Stimulated activated naive CD8-positive, alpha-beta T cell treated with anti-CD3 and anti-CD28 coated beads, Interleukin-15, Interleukin-2, amounts not matched to agents 100 U/mL and 50 U/mL, for 24 hours (primary cell): Measurements from ENCODE around the gene PATE4.
"Not testable (repeated sequence)": the region's sequence is repeated elsewhere in the genome, so short reads cannot be mapped to it uniquely, and the experiment has no call there.

ENCODE experiments used
- ATAC-seq: fragments of 150-1000 bp; cut with Tn5 transposase; one replicate; pipeline ENCODE4 v1.10.0; 2021
- DNase-seq: peaks from one replicate; pipeline ENCODE4 v3.0.0; 2021

The PATE4 gene

GRCh38 chr11:125833016-125833415 is at the start of gene PATE4:
Gene PATE4, plus strand, starts transcription at chr11:125833316. Its CDS starts 44 bp downstream, at chr11:125833360.
- ATAC-seq, result no peak
- no peak for DNase-seq

GRCh38 chr11:125784678-125785077 is 48.4 kb upstream of the PATE4 start:
- DNase-seq (no peak), ATAC-seq (no peak)

GRCh38 chr11:125787827-125788226 is 45.3 kb upstream of the PATE4 start, which contains the start of gene PATE3:
Gene PATE3, plus strand, starts transcription at chr11:125788127. Its CDS starts 25 bp downstream, at chr11:125788152.
- no peak for ATAC-seq
- DNase-seq, result no peak

- DNase-seq, result no peak
- no peak for ATAC-seq
These were observed 42.3 kb upstream of the PATE4 start for GRCh38 chr11:125790825-125791224.

- ATAC-seq, result no peak
- DNase-seq, result no peak
These were observed 35.5 kb upstream of the PATE4 start for GRCh38 chr11:125797641-125798040.

GRCh38 chr11:125799808-125800207 is 33.3 kb upstream of the PATE4 start:
- DNase-seq (no peak), ATAC-seq (no peak)

GRCh38 chr11:125802387-125802786 is 30.7 kb upstream of the PATE4 start:
- ATAC-seq, result no peak
- no peak for DNase-seq

GRCh38 chr11:125807909-125808308 is 25.2 kb upstream of the PATE4 start:
- ATAC-seq (no peak), DNase-seq (no peak)

- DNase-seq, result no peak
These were observed 2.6 kb downstream of the PATE4 start for GRCh38 chr11:125835748-125836147.

GRCh38 chr11:125842321-125842948 is 9.3 kb downstream of the PATE4 start:
- DNase-seq, result no peak
- ATAC-seq, result no peak

More at GRCh38 chr11:125835748-125836147, 2.6 kb downstream of the PATE4 start:
- ATAC-seq, result no peak

GRCh38 chr11:125846188-125846587 is 13.1 kb downstream of the PATE4 start:
- ATAC-seq, result no peak
- DNase-seq, result no peak

GRCh38 chr11:125857670-125858069 is 24.6 kb downstream of the PATE4 start:
- not testable (repeated sequence) for ATAC-seq, DNase-seq

GRCh38 chr11:125862786-125863185 is 29.7 kb downstream of the PATE4 start:
- not testable (repeated sequence) for ATAC-seq, DNase-seq

GRCh38 chr11:125865354-125865753 is 32.2 kb downstream of the PATE4 start:
- DNase-seq, ATAC-seq: not testable (repeated sequence)

GRCh38 chr11:125869521-125869920 is 36.4 kb downstream of the PATE4 start:
- DNase-seq (no peak), ATAC-seq (no peak)

GRCh38 chr11:125871391-125872137 is 38.4 kb downstream of the PATE4 start:
- ATAC-seq (no peak), DNase-seq (peak; percentile 39)

GRCh38 chr11:125872138-125872491 is 39.0 kb downstream of the PATE4 start:
- ATAC-seq, result no peak
- DNase-seq, result no peak

GRCh38 chr11:125873881-125874555 is 40.9 kb downstream of the PATE4 start:
- DNase-seq (no peak), ATAC-seq (no peak)

GRCh38 chr11:125874556-125875124 is 41.5 kb downstream of the PATE4 start:
- DNase-seq (peak; percentile 59), ATAC-seq (peak; percentile 76)

- DNase-seq, result no peak
- ATAC-seq, result no peak
These were observed 48.2 kb downstream of the PATE4 start for GRCh38 chr11:125881291-125881690.

GRCh38 chr11:125883375-125883774 is 50.3 kb downstream of the PATE4 start:
- DNase-seq, result no peak
- no peak for ATAC-seq

GRCh38 chr11:125886997-125887372 is 53.9 kb downstream of the PATE4 start:
- ATAC-seq (peak; percentile 10), DNase-seq (peak; percentile 48)
